K562 (cell line): Measurements from ENCODE around the gene MTF1. TPM values are rescaled to one million over a fixed set of nuclear protein-coding genes. Genes with fewer than 3 reads are reported as not detected.
A peak's percentile ranks its signal among the peaks of the same experiment; 100 is the strongest.

Source experiments
- ATAC-seq: fragments of 200-7000 bp; cut with Tn5 transposase; 3 replicates; pipeline ENCODE4 v1.9.1; 2020; ENCODE audit warnings: moderate library complexity
- BruUV-seq: library from RNA; stranded (reverse); fragments of 400-500 nt; replicated peaks from 2 replicates; lab custom pipeline; 2021; lab: Mats Ljungman, UMichigan
- CTCF ChIA-PET: fragments of 300-600 bp; formaldehyde crosslinking; extraction: SDS; loops from one replicate; lab custom pipeline; 2021; ENCODE audit warnings: low intra/inter-chr PET ratio; lab: Yijun Ruan, JAX
- POLR2A ChIA-PET: fragments of 300-600, 350-650 bp; sonication (Branson Sonifier 250); formaldehyde crosslinking; extraction: SDS; loops from one replicate; lab custom pipeline; 2021; ENCODE audit warnings: antibody characterized with exemption, inconsistent platforms; lab: Yijun Ruan, JAX
- DNase-seq, 4 experiments: peaks; one replicate each; pipeline versions ENCODE4 v3.0.0 to v3.0.0-alpha.2; 2011 to 2018; ENCODE audit warnings: low spot score in 3 of 4, mixed read lengths in 3 of 4; ENCODE audit errors: extremely low read depth in 1 of 4
- FAIRE-seq: peaks from 2 replicates; lab custom pipeline; 2011; peaks lifted over from hg19 to GRCh38; lab: Jason Lieb, UNC
- H2AFZ ChIP-seq: 2 replicates; pipeline ENCODE4 v1.6.0; 2011; ENCODE audit warnings: low read depth, low read length, control low read depth, inconsistent platforms
- H3K27ac ChIP-seq: fragments of 200-600 bp; 3 replicates; pipeline ENCODE4 v1.8.0; 2011; ENCODE audit warnings: low read depth, mild to moderate bottlenecking, control low read depth, inconsistent platforms, low read length, moderate library complexity, mixed read lengths; ENCODE audit errors: extremely low read depth
- H3K27me3 ChIP-seq, 2 experiments: fragments of 300-600 bp in 1 of 2; 2 replicates in 1 of 2; 3 replicates in 1 of 2; pipeline versions ENCODE4 v1.6.0 to v1.8.0; 2011; ENCODE audit warnings: inconsistent platforms in 2 of 2, low read length in 2 of 2, mild to moderate bottlenecking in 1 of 2, mixed read lengths in 1 of 2, moderate library complexity in 1 of 2; ENCODE audit not compliant: control insufficient read depth in 2 of 2, insufficient read depth in 2 of 2
- H3K36me3 ChIP-seq: fragments of 300-600 bp; 3 replicates; pipeline ENCODE4 v1.8.0; 2011; ENCODE audit warnings: mild to moderate bottlenecking, low read length, inconsistent platforms; ENCODE audit not compliant: control insufficient read depth, insufficient read depth
- H3K4me1 ChIP-seq, 2 experiments: fragments of 200-600 bp in 1 of 2; replicated peaks in 1 of 2; 2 replicates in 1 of 2; 3 replicates in 1 of 2; pipeline versions ENCODE4 v1.5.1 to v1.8.0; 2011; ENCODE audit warnings: inconsistent platforms in 2 of 2, low read length in 2 of 2, mild to moderate bottlenecking in 1 of 2, mixed read lengths in 1 of 2, moderate library complexity in 1 of 2; ENCODE audit not compliant: control insufficient read depth in 2 of 2, insufficient read depth in 2 of 2
- H3K4me2 ChIP-seq: 2 replicates; pipeline ENCODE4 v1.6.1; 2011; ENCODE audit warnings: low read length, control low read depth, inconsistent platforms, mixed read lengths; ENCODE audit not compliant: insufficient read depth
- H3K4me3 ChIP-seq: fragments of 200-600 bp; sonication (generic), shearing (Covaris generic); 2 replicates; pipeline ENCODE4 v1.5.1; 2016; ENCODE audit warnings: control low read depth, inconsistent platforms
- H3K79me2 ChIP-seq: fragments of 200-600 bp; 3 replicates; pipeline ENCODE4 v1.8.0; 2011; ENCODE audit warnings: low read length, inconsistent platforms; ENCODE audit not compliant: control insufficient read depth, insufficient read depth
- H3K9ac ChIP-seq, 2 experiments: 2 replicates each; pipeline versions ENCODE4 v1.6.0 to v1.6.1; 2011; ENCODE audit warnings: low read depth in 2 of 2, low read length in 2 of 2, control low read depth in 1 of 2, inconsistent platforms in 1 of 2, mild to moderate bottlenecking in 1 of 2, mixed read lengths in 1 of 2; ENCODE audit not compliant: insufficient read depth in 1 of 2
- H3K9me1 ChIP-seq: one replicate; pipeline ENCODE4 v1.6.0; 2011; ENCODE audit warnings: inconsistent platforms, mild to moderate bottlenecking, low read length, moderate library complexity; ENCODE audit not compliant: control insufficient read depth, insufficient read depth
- H3K9me3 ChIP-seq: replicated peaks from 2 replicates; pipeline ENCODE4 v1.5.1; 2011; ENCODE audit warnings: low read depth, low read length, inconsistent platforms; ENCODE audit not compliant: control insufficient read depth, insufficient read depth
- H4K20me1 ChIP-seq: replicated peaks from 2 replicates; pipeline ENCODE4 v1.6.1; 2011; ENCODE audit warnings: low read length, inconsistent platforms, mixed read lengths; ENCODE audit not compliant: control insufficient read depth, insufficient read depth
- ARID3A ChIP-seq: IDR thresholded peaks from 2 replicates; pipeline ENCODE4 v1.6.1; 2012; ENCODE audit warnings: low read depth, low read length, improper control_type of control experiment, borderline replicate concordance
- CBX1 ChIP-seq: sonication (generic); IDR thresholded peaks from 2 replicates; pipeline ENCODE4 v1.6.1; 2016; ENCODE audit warnings: antibody characterized with exemption, low read depth, mild to moderate bottlenecking
- HNRNPH1 ChIP-seq: fragments of 200-400 bp; formaldehyde crosslinking; optimal IDR thresholded peaks from 2 replicates; pipeline ENCODE3; 2017; ENCODE audit warnings: low read depth, mild to moderate bottlenecking, low read length, moderate library complexity
- NBN ChIP-seq: fragments of 450-650 bp; IDR thresholded peaks from 2 replicates; pipeline ENCODE4 v1.6.1; 2016; ENCODE audit warnings: low read depth, mild to moderate bottlenecking
- SMC3 ChIP-seq: conservative IDR thresholded peaks from 2 replicates; pipeline ENCODE4 v1.6.1; 2011; ENCODE audit warnings: low read depth, low read length, improper control_type of control experiment; ENCODE audit not compliant: insufficient read depth
- WGBS: fragments of 100-300 bp; shearing (Covaris generic); methylation state at CpG from one replicate; pipeline ENCODE4 v1.1.6; 2016; ENCODE audit warnings: low coverage, mixed read lengths; ENCODE audit not compliant: insufficient coverage; ENCODE audit errors: missing lambda C conversion rate; 5-methylcytosine and 5-hydroxymethylcytosine counted together
- in situ Hi-C: fragments of 300-500 bp; cut with MboI; formaldehyde crosslinking; loops from 4 replicates; pipeline ENCODE4 v1.15.0; 2018; ENCODE audit warnings: inconsistent platforms, mixed read lengths
- intact Hi-C: fragments of 100-400 bp; cut with micrococcal nuclease; formaldehyde crosslinking; loops from 2 replicates; pipeline ENCODE4 v1.14.2; 2022
- polyA plus RNA-seq, 8 experiments: library from polyadenylated mRNA; depleted of rRNA in 4 of 8; stranded (reverse) in 5 of 8; unstranded in 3 of 8; fragments of >200 nt; fragmentation: Nextera tagmentation in 2 of 8; fragmentation: Illumina TruSeq in 1 of 8; extraction: Ambion mirVana in 2 of 8; extraction: Trizol in 1 of 8; gene quantifications; 2 replicates each; pipeline versions ENCODE4 v1.2.1 to v1.2.3, GENCODE V29; 2011 to 2014; ENCODE audit warnings: inconsistent platforms in 1 of 8, missing spikeins in 1 of 8
- total RNA-seq, 7 experiments: library from RNA; depleted of rRNA in 6 of 7; stranded (reverse); fragments of >200 nt in 6 of 7; fragmentation: Illumina TruSeq in 2 of 7; extraction: Trizol in 2 of 7; gene quantifications; 2 replicates each; pipeline versions ENCODE4 v1.2.1 to v1.2.3, GENCODE V29; 2011 to 2021; ENCODE audit warnings: low replicate concordance in 1 of 7
- TF ChIP-seq, protein P1 (sequence below), 3 experiments: fragments of 200-800 bp in 1 of 3; fragments of 250-450 bp in 1 of 3; fragments of 450-650 bp in 1 of 3; sonication (Bioruptor Pico) in 1 of 3; sonication (Bioruptor generic) in 1 of 3; formaldehyde crosslinking in 1 of 3; IDR thresholded peaks; 2 replicates each; pipeline versions ENCODE4 v1.6.1 to v1.8.0; 2016 to 2022; ENCODE audit warnings: mild to moderate bottlenecking in 2 of 3, missing genetic modification characterization in 2 of 3, missing compliant biosample characterization in 1 of 3, moderate library complexity in 1 of 3
- TF ChIP-seq, protein P2 (sequence below): fragments of 450-650 bp; formaldehyde crosslinking; IDR thresholded peaks from 2 replicates; pipeline ENCODE4 v1.4.0; 2020; ENCODE audit warnings: mild to moderate bottlenecking, moderate library complexity

Gene MTF1
- total and polyA plus RNA-seq, 9 of the 15 experiments (the other 6 are each of a cell fraction or from before 2014, with no cell fraction given) = 1.1 to 12.2 (median 4.3) TPM

- Histone ChIP-seq H3K79me2 (no peaks in the 10 kb centered on the region; the same call in 2 of the 3 replicates), H3K4me1 (peaks cover 0 to 9% of the 10 kb centered on the region in 2 experiments; a peak in 2 of 5 replicates), H3K36me3 (peaks cover 53% of the 10 kb centered on the region), H3K9ac (no peak overlapping the region), H3K4me2 (no peak overlapping the region), H4K20me1 (no peaks in the 10 kb centered on the region), H3K9me1 (no peaks in the 10 kb centered on the region), H3K27me3 (no peaks in the 10 kb centered on the region), H3K4me3 (no peak overlapping the region), H3K9me3 (no peaks in the 10 kb centered on the region), H2AFZ (no peak overlapping the region), H3K27ac (no peak overlapping the region)
- FAIRE-seq (no peak), DNase-seq (peak; percentile 50 to 67 (median 58)), ATAC-seq (peak; percentile 84)
- in situ Hi-C loops (no loop called here), intact Hi-C loops (loop anchor here (1.0 to 5.0 kb wide), 2 partner anchors 42 to 85 kb away; no protein-coding TSS in a partner anchor)
- 40% methylated on average over 4 of the region's 4 CpGs for WGBS
- ChIA-PET CTCF (interaction anchor here (1.1 to 2.5 kb wide), 3 partner anchors 85 to 945 kb away, joined by 3 to 18 read pairs (median 14); partner anchors contain the start of gene SF3A3), POLR2A (interaction anchor here (0.5 kb wide), 1 partner anchor 11 kb away, joined by 3 read pairs; no protein-coding TSS in a partner anchor)
- BruUV-seq = no TSS peak
- TF ChIP-seq CBX1 (no peak), SMC3 (peak; percentile 61; the same call in 1 of the 2 replicates), NBN (0 out of 2 replicates have a peak, but pooled peaks have one; percentile 18), HNRNPH1 (no peak), ARID3A (0 out of 2 replicates have a peak, but pooled peaks have one; percentile 36)
- TF ChIP-seq, protein P1, sequence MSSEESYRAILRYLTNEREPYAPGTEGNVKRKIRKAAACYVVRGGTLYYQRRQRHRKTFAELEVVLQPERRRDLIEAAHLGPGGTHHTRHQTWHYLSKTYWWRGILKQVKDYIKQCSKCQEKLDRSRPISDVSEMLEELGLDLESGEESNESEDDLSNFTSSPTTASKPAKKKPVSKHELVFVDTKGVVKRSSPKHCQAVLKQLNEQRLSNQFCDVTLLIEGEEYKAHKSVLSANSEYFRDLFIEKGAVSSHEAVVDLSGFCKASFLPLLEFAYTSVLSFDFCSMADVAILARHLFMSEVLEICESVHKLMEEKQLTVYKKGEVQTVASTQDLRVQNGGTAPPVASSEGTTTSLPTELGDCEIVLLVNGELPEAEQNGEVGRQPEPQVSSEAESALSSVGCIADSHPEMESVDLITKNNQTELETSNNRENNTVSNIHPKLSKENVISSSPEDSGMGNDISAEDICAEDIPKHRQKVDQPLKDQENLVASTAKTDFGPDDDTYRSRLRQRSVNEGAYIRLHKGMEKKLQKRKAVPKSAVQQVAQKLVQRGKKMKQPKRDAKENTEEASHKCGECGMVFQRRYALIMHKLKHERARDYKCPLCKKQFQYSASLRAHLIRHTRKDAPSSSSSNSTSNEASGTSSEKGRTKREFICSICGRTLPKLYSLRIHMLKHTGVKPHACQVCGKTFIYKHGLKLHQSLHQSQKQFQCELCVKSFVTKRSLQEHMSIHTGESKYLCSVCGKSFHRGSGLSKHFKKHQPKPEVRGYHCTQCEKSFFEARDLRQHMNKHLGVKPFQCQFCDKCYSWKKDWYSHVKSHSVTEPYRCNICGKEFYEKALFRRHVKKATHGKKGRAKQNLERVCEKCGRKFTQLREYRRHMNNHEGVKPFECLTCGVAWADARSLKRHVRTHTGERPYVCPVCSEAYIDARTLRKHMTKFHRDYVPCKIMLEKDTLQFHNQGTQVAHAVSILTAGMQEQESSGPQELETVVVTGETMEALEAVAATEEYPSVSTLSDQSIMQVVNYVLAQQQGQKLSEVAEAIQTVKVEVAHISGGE (CRISPR knock-in tag; IDR thresholded peaks at IDR 0.05) = 0 out of 6 replicates have a peak, but pooled peaks of 1 of the 3 experiments have one; percentile 36
- TF ChIP-seq, protein P2, sequence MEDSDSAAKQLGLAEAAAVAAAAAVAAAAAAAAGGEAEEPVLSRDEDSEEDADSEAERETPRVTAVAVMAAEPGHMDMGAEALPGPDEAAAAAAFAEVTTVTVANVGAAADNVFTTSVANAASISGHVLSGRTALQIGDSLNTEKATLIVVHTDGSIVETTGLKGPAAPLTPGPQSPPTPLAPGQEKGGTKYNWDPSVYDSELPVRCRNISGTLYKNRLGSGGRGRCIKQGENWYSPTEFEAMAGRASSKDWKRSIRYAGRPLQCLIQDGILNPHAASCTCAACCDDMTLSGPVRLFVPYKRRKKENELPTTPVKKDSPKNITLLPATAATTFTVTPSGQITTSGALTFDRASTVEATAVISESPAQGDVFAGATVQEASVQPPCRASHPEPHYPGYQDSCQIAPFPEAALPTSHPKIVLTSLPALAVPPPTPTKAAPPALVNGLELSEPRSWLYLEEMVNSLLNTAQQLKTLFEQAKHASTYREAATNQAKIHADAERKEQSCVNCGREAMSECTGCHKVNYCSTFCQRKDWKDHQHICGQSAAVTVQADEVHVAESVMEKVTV (CRISPR knock-in tag) = peak; percentile 61
These were observed 31.1 kb upstream of the MTF1 start for GRCh38 chr1:37890378-37891014.
